ENCODE data around the gene MYO15B. TPM values are rescaled to one million over a fixed set of nuclear protein-coding genes. Genes with fewer than 3 reads are reported as not detected.
"Not testable (repeated sequence)": the region's sequence is repeated elsewhere in the genome, so short reads cannot be mapped to it uniquely, and the experiment has no call there.

Gene MYO15B
- total and polyA plus RNA-seq, 12 donors = 6.2 to 455 (median 51.3) TPM

GRCh38 chr17:75574404-75575036, 13.1 kb upstream of the MYO15B start:
- Histone ChIP-seq H3K4me3 (no peak overlapping the region), H3K36me3 (replicated peaks in 1 of 2) (no peaks in the 10 kb centered on the region), H3K27me3 (no peaks in the 10 kb centered on the region), H3K27ac (no peak overlapping the region), H3K9me3 (replicated peaks in 1 of 3) (no peaks in the 10 kb centered on the region), H3K4me1 (replicated peaks in 1 of 2) (peaks cover 0 to 8% of the 10 kb centered on the region in 2 donors)
- WGBS, 4 donors = 85 to 92% (median 90%) methylated on average over 8 to 29 of the region's 29 CpGs
- no peak for DNase-seq
- TF ChIP-seq POLR2A (IDR thresholded peaks at IDR 0.05) (no peak), CTCF (IDR thresholded peaks at IDR 0.05) (no peak)
- intact Hi-C loops (cut with DNase I) = no loop called here

- WGBS, 4 donors = 79 to 94% (median 90%) methylated on average over 6 to 10 of the region's 10 CpGs
- Histone ChIP-seq H3K4me1 (replicated peaks in 1 of 2) (peaks cover 0 to 8% of the 10 kb centered on the region in 2 donors), H3K9me3 (replicated peaks in 1 of 3) (no peaks in the 10 kb centered on the region), H3K4me3 (no peak overlapping the region), H3K36me3 (replicated peaks in 1 of 2) (no peaks in the 10 kb centered on the region), H3K27ac (no peak overlapping the region), H3K27me3 (no peaks in the 10 kb centered on the region)
- DNase-seq = no peak
- intact Hi-C loops (cut with DNase I) = no loop called here
- TF ChIP-seq CTCF (IDR thresholded peaks at IDR 0.05) (no peak), POLR2A (IDR thresholded peaks at IDR 0.05) (no peak)
Observed at GRCh38 chr17:75575197-75575596, 12.4 kb upstream of the MYO15B start.

- 84 to 98% (median 95%) methylated on average over 10 to 11 of the region's 11 CpGs for WGBS, 4 donors
Observed at GRCh38 chr17:75575728-75576127, 11.9 kb upstream of the MYO15B start.

GRCh38 chr17:75576661-75577060, 10.9 kb upstream of the MYO15B start:
- DNase-seq = no peak
- H3K27me3 ChIP-seq = no peaks in the 10 kb centered on the region
- no peak overlapping the region for H3K4me3 ChIP-seq
- no peaks in the 10 kb centered on the region for H3K9me3 ChIP-seq (replicated peaks in 1 of 3)
- TF ChIP-seq CTCF (IDR thresholded peaks at IDR 0.05) (no peak), POLR2A (IDR thresholded peaks at IDR 0.05) (no peak)
- no peaks in the 10 kb centered on the region for H3K36me3 ChIP-seq (replicated peaks in 1 of 2)
- H3K27ac ChIP-seq = no peak overlapping the region
- 80 to 92% (median 88%) methylated on average over 14 to 15 of the region's 15 CpGs for whole genome bisulfite sequencing, 4 donors
- peaks cover 0 to 8% of the 10 kb centered on the region in 2 donors for H3K4me1 ChIP-seq (replicated peaks in 1 of 2)
- intact Hi-C loops (cut with DNase I) = no loop called here

More at GRCh38 chr17:75575728-75576127, 11.9 kb upstream of the MYO15B start:
- Histone ChIP-seq H3K4me1 (replicated peaks in 1 of 2) (peaks cover 0 to 8% of the 10 kb centered on the region in 2 donors), H3K27ac (no peak overlapping the region), H3K9me3 (replicated peaks in 1 of 3) (no peaks in the 10 kb centered on the region), H3K27me3 (no peaks in the 10 kb centered on the region), H3K36me3 (replicated peaks in 1 of 2) (no peaks in the 10 kb centered on the region), H3K4me3 (no peak overlapping the region)
- no peak for DNase-seq
- intact Hi-C loops (cut with DNase I) = no loop called here
- TF ChIP-seq POLR2A (IDR thresholded peaks at IDR 0.05) (no peak), CTCF (IDR thresholded peaks at IDR 0.05) (no peak)

- H3K27me3 ChIP-seq; H3K9me3 ChIP-seq (replicated peaks in 1 of 3); H3K4me1 ChIP-seq (replicated peaks in 1 of 2); DNase-seq; H3K27ac ChIP-seq; H3K36me3 ChIP-seq (replicated peaks in 1 of 2); H3K4me3 ChIP-seq; intact Hi-C loops (cut with DNase I): not testable (repeated sequence)
- 71 to 84% (median 80%) methylated on average over 23 of the region's 23 CpGs for WGBS, 4 donors
Observed at GRCh38 chr17:75581121-75581725, 6.4 kb upstream of the MYO15B start.

GRCh38 chr17:75583197-75583596, 4.4 kb upstream of the MYO15B start:
- peaks cover 0 to 12% of the 10 kb centered on the region in 2 donors for H3K4me1 ChIP-seq (replicated peaks in 1 of 2)
- H3K27me3 ChIP-seq; intact Hi-C loops (cut with DNase I); H3K36me3 ChIP-seq (replicated peaks in 1 of 2); H3K27ac ChIP-seq; DNase-seq; H3K9me3 ChIP-seq (replicated peaks in 1 of 3); H3K4me3 ChIP-seq: not testable (repeated sequence)
- WGBS, 4 donors = 78 to 94% (median 84%) methylated on average over 6 of the region's 6 CpGs

Data from adrenal gland (tissue), 12 donors.